H1 (cell line): ENCODE results near the gene SF3A2. TPM values are rescaled to one million over a fixed set of nuclear protein-coding genes. Genes with fewer than 3 reads are reported as not detected.

ENCODE experiments used
- CTCF ChIA-PET: fragments of 300-600 bp; sonication (Branson Sonifier 250); formaldehyde crosslinking; loops from one replicate; lab custom pipeline; 2021; ENCODE audit not compliant: partially characterized antibody; lab: Charles Lee
- POLR2A ChIA-PET: fragments of 300-600 bp; sonication (Branson Sonifier 250); formaldehyde crosslinking; loops from one replicate; lab custom pipeline; 2021; ENCODE audit warnings: inconsistent platforms; ENCODE audit not compliant: partially characterized antibody; lab: Charles Lee
- DNase-seq, 2 experiments: peaks; one replicate each; pipeline versions ENCODE4 v3.0.0 to v3.0.0-alpha.2; 2010 to 2022; ENCODE audit warnings: low spot score in 2 of 2, low read depth in 1 of 2, mixed read lengths in 1 of 2
- FAIRE-seq: peaks from 2 replicates; lab custom pipeline; 2011; peaks lifted over from hg19 to GRCh38; lab: Jason Lieb, UNC
- H2AFZ ChIP-seq: 2 replicates; pipeline ENCODE4 v1.8.1; 2012; ENCODE audit warnings: low read length, inconsistent platforms
- H2AK5ac ChIP-seq: 2 replicates; pipeline ENCODE4 v1.6.1; 2013; ENCODE audit warnings: low read depth, low read length
- H2BK120ac ChIP-seq: replicated peaks from 2 replicates; pipeline ENCODE3; 2013; ENCODE audit warnings: low read depth, low read length, inconsistent platforms
- H2BK12ac ChIP-seq: 2 replicates; pipeline ENCODE4 v1.6.1; 2013; ENCODE audit warnings: low read depth, low read length
- H2BK15ac ChIP-seq: 2 replicates; pipeline ENCODE4 v1.6.1; 2013; ENCODE audit warnings: low read length
- H2BK20ac ChIP-seq: 2 replicates; pipeline ENCODE4 v1.6.1; 2013; ENCODE audit warnings: low read length
- H2BK5ac ChIP-seq: 2 replicates; pipeline ENCODE4 v1.6.1; 2013; ENCODE audit warnings: low read depth, low read length
- H3K14ac ChIP-seq: 2 replicates; pipeline ENCODE4 v1.6.1; 2013; ENCODE audit warnings: inconsistent platforms; ENCODE audit not compliant: insufficient read length
- H3K18ac ChIP-seq: 2 replicates; pipeline ENCODE4 v1.6.1; 2013; ENCODE audit warnings: low read length; ENCODE audit errors: extremely low read depth
- H3K23ac ChIP-seq: 2 replicates; pipeline ENCODE4 v1.6.1; 2013; ENCODE audit warnings: inconsistent platforms; ENCODE audit not compliant: insufficient read length
- H3K23me2 ChIP-seq: 2 replicates; pipeline ENCODE4 v1.6.1; 2013; ENCODE audit warnings: low read depth, low read length
- H3K27ac ChIP-seq: 2 replicates; pipeline ENCODE4 v1.6.1; 2011; ENCODE audit warnings: low read depth, low read length, inconsistent platforms
- H3K27me3 ChIP-seq, 4 experiments: replicated peaks in 1 of 4; 1 replicate in 1 of 4; 2 replicates in 3 of 4; pipeline versions ENCODE4 v1.6.1 to v1.8.1; 2011 to 2013; ENCODE audit warnings: low read length in 3 of 4, mild to moderate bottlenecking in 3 of 4, inconsistent platforms in 2 of 4, mixed read lengths in 2 of 4, moderate library complexity in 1 of 4; ENCODE audit not compliant: control insufficient read depth in 3 of 4, insufficient read depth in 3 of 4; ENCODE audit errors: extremely low read depth in 1 of 4
- H3K36me3 ChIP-seq, 4 experiments: 2 replicates each; pipeline versions ENCODE4 v1.6.1 to v1.8.1; 2011 to 2013; ENCODE audit warnings: mild to moderate bottlenecking in 4 of 4, low read length in 3 of 4, moderate library complexity in 2 of 4, control low read depth in 1 of 4, inconsistent platforms in 1 of 4; ENCODE audit not compliant: insufficient read depth in 4 of 4, control insufficient read depth in 2 of 4
- H3K4ac ChIP-seq: replicated peaks from 2 replicates; pipeline ENCODE3; 2013; ENCODE audit warnings: low read length, low read depth, mixed read lengths, inconsistent platforms; ENCODE audit not compliant: insufficient read length
- H3K4me1 ChIP-seq, 4 experiments: replicated peaks in 1 of 4; 1 replicate in 1 of 4; 2 replicates in 3 of 4; pipeline versions ENCODE4 v1.6.1 to v1.8.1; 2011 to 2013; ENCODE audit warnings: low read length in 3 of 4, inconsistent platforms in 2 of 4, mixed read lengths in 1 of 4; ENCODE audit not compliant: insufficient read depth in 4 of 4, control insufficient read depth in 3 of 4
- H3K4me2 ChIP-seq, 2 experiments: 2 replicates each; pipeline versions ENCODE4 v1.6.1 to v1.8.1; 2011 to 2013; ENCODE audit warnings: low read depth in 2 of 2, low read length in 2 of 2, control low read depth in 1 of 2, inconsistent platforms in 1 of 2, mild to moderate bottlenecking in 1 of 2; ENCODE audit not compliant: insufficient read depth in 1 of 2
- H3K4me3 ChIP-seq, 4 experiments: fragments of 200-600, 300-600 bp in 1 of 4; sonication (generic), shearing (Covaris generic), sonication (Bioruptor Twin) in 1 of 4; 2 replicates each; pipeline versions ENCODE4 v1.5.1 to v1.8.1; 2011 to 2016; ENCODE audit warnings: low read length in 4 of 4, low read depth in 3 of 4, control low read depth in 2 of 4, inconsistent platforms in 2 of 4, mild to moderate bottlenecking in 2 of 4, mixed read lengths in 1 of 4, moderate library complexity in 1 of 4; ENCODE audit not compliant: insufficient read depth in 2 of 4; ENCODE audit errors: extremely low read depth in 1 of 4
- H3K56ac ChIP-seq: replicated peaks from 2 replicates; pipeline ENCODE3; 2013; ENCODE audit warnings: low read depth, mild to moderate bottlenecking, mixed read lengths, low read length, inconsistent platforms; ENCODE audit not compliant: insufficient read length
- H3K79me1 ChIP-seq: 2 replicates; pipeline ENCODE4 v1.6.1; 2013; ENCODE audit warnings: low read depth, low read length, control low read depth
- H3K79me2 ChIP-seq, 2 experiments: 2 replicates each; pipeline versions ENCODE4 v1.6.1 to v1.8.1; 2012 to 2013; ENCODE audit warnings: low read length in 2 of 2, mild to moderate bottlenecking in 2 of 2, inconsistent platforms in 1 of 2; ENCODE audit not compliant: insufficient read depth in 2 of 2, control insufficient read depth in 1 of 2
- H3K9ac ChIP-seq, 4 experiments: replicated peaks in 1 of 4; 1 replicate in 1 of 4; 2 replicates in 3 of 4; pipeline versions ENCODE4 v1.6.1 to v1.8.1; 2011 to 2013; ENCODE audit warnings: low read depth in 3 of 4, low read length in 3 of 4, control low read depth in 2 of 4, mild to moderate bottlenecking in 2 of 4, moderate library complexity in 2 of 4, inconsistent platforms in 1 of 4; ENCODE audit errors: extremely low read depth in 1 of 4
- H3K9me3 ChIP-seq, 2 experiments: 2 replicates each; pipeline versions ENCODE4 v1.6.1 to v1.8.1; 2012 to 2013; ENCODE audit warnings: mild to moderate bottlenecking in 2 of 2, moderate library complexity in 2 of 2, control low read depth in 1 of 2, inconsistent platforms in 1 of 2, low read depth in 1 of 2, low read length in 1 of 2, mixed read lengths in 1 of 2; ENCODE audit not compliant: insufficient read depth in 2 of 2
- H4K20me1 ChIP-seq, 2 experiments: replicated peaks in 1 of 2; 2 replicates each; pipeline versions ENCODE3 to v1.8.1; 2011 to 2013; ENCODE audit warnings: inconsistent platforms in 2 of 2, low read length in 2 of 2, mild to moderate bottlenecking in 1 of 2; ENCODE audit not compliant: insufficient read depth in 2 of 2, control insufficient read depth in 1 of 2
- H4K5ac ChIP-seq: 2 replicates; pipeline ENCODE4 v1.6.1; 2013; ENCODE audit warnings: low read length, low read depth, mixed read lengths, inconsistent platforms; ENCODE audit not compliant: insufficient read length
- H4K8ac ChIP-seq: 2 replicates; pipeline ENCODE4 v1.8.0; 2013; ENCODE audit warnings: mild to moderate bottlenecking, moderate library complexity, low read length, inconsistent platforms; ENCODE audit not compliant: insufficient read depth; ENCODE audit errors: extremely low read depth
- H4K91ac ChIP-seq: replicated peaks from 2 replicates; pipeline ENCODE3; 2013; ENCODE audit warnings: low read length, mixed read lengths, inconsistent platforms; ENCODE audit not compliant: insufficient read length
- CBX5 ChIP-seq: fragments of 300-800, 300-1000 bp; sonication (generic); IDR thresholded peaks from 2 replicates; pipeline ENCODE4 v1.7.1; 2016; ENCODE audit warnings: antibody characterized with exemption, low read length, low read depth
- KDM1A ChIP-seq: fragments of 200-600, 300-600 bp; sonication (generic); IDR thresholded peaks from 2 replicates; pipeline ENCODE4 v1.7.1; 2016; ENCODE audit warnings: mild to moderate bottlenecking, low read length, borderline replicate concordance
- MAFK ChIP-seq: IDR thresholded peaks from 2 replicates; pipeline ENCODE4 v1.6.1; 2012; ENCODE audit warnings: low read depth, mild to moderate bottlenecking, improper control_type of control experiment, low read length
- POLR2AphosphoS5 ChIP-seq: IDR thresholded peaks from 2 replicates; pipeline ENCODE4 v1.6.1; 2011; ENCODE audit warnings: low read depth, low read length
- TCF12 ChIP-seq: IDR thresholded peaks from 2 replicates; pipeline ENCODE4 v1.6.1; 2011; ENCODE audit warnings: low read depth, mild to moderate bottlenecking, low read length
- WGBS, 2 experiments: shearing (Covaris generic) in 1 of 2; methylation state at CpG; one replicate each; pipeline versions ENCODE4 v1.1.6 to v1.1.7; 2013 to 2015; ENCODE audit warnings: low lambda C conversion rate in 2 of 2, mixed read lengths in 2 of 2, inconsistent platforms in 1 of 2, low coverage in 1 of 2, missing lambda C conversion rate in 1 of 2; ENCODE audit not compliant: insufficient replicate concordance in 2 of 2, insufficient coverage in 1 of 2, insufficient read length in 1 of 2; ENCODE audit errors: extremely low coverage in 1 of 2, missing lambda C conversion rate in 1 of 2; 5-methylcytosine and 5-hydroxymethylcytosine counted together
- polyA plus RNA-seq, 7 experiments: library from polyadenylated mRNA; depleted of rRNA in 3 of 7; stranded (reverse) in 5 of 7; unstranded in 2 of 7; fragments of >200 nt in 5 of 7; fragments of 200-250 nt in 2 of 7; gene quantifications; 1 replicate in 5 of 7; 2 replicates in 1 of 7; 4 replicates in 1 of 7; pipeline versions ENCODE4 v1.2.1 to v1.2.3, GENCODE V29; 2011 to 2013; ENCODE audit warnings: missing spikeins in 2 of 7, mixed read lengths in 2 of 7
- total RNA-seq: library from RNA; stranded (reverse); fragmentation: NEBNext Ultra II Directional; extraction: Animal tissue kit (Norgen Biotek cat#: 25700); gene quantifications from 2 replicates; pipeline ENCODE4 v1.2.1, GENCODE V29; 2021
- TF ChIP-seq, protein P1 (sequence below): IDR thresholded peaks from 2 replicates; pipeline ENCODE4 v1.6.1; 2012; ENCODE audit warnings: inconsistent platforms

SF3A2 gene
- total and polyA plus RNA-seq, 2 of the 8 experiments (the other 6 are each of a cell fraction or from before 2014, with no cell fraction given): 15.3 to 146 TPM

DNA sequence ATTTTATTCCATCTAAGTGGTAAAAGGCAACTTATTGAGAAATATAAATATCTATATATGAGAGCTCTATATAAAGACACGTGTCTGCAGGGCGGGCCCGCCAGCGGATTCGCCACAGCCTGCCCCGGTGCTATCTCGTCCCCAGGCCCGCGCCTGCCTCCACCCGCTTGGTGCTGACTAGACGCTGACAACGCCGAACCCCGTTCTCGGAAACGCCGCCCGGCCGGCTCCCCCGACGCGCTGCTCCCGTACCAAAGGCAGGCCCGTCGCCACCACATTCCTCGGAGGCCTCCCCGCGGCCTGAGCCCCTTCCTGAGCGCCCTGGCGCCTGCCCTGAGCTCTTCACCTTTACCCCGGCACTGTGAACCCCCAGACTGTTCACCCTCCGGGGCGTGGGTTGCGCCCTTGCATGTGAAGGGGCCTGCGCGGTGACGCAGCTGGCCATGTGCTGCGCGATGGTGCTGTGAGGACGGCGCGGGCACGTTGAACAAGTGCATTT, 6.5 kb upstream of the SF3A2 start:
- Histone ChIP-seq H3K79me1 (peaks cover 3% of the 10 kb centered on the region), H3K4me2 (no peak overlapping the region), H3K4me1 (peaks cover 0 to 3% (median 0%) of the 10 kb centered on the region in 4 experiments; a peak in 1 of 7 replicates), H2AFZ (no peak overlapping the region), H3K36me3 (peaks cover 0 to 57% (median 22%) of the 10 kb centered on the region in 4 experiments; a peak in 6 of 8 replicates), H2AK5ac (no peak overlapping the region), H2BK15ac (no peak overlapping the region), H3K27me3 (no peaks in the 10 kb centered on the region), H4K91ac (no peak overlapping the region), H4K20me1 (peaks cover 0 to 16% of the 10 kb centered on the region in 2 experiments), H4K8ac (peak overlapping the region; percentile 68), H3K9me3 (no peaks in the 10 kb centered on the region), H3K4me3 (no peak overlapping the region), H2BK20ac (no peak overlapping the region), H3K79me2 (peaks cover 0 to 9% of the 10 kb centered on the region in 2 experiments; a peak in 3 of 4 replicates), H3K9ac (no peak overlapping the region), H2BK120ac (no peak overlapping the region), H2BK5ac (no peak overlapping the region), H3K14ac (no peak overlapping the region), H3K27ac (no peak overlapping the region), H3K23me2 (peaks cover 1% of the 10 kb centered on the region; the same call in 1 of the 2 replicates), H3K4ac (no peak overlapping the region), H2BK12ac (no peak overlapping the region), H3K23ac (no peak overlapping the region), H3K18ac (no peak overlapping the region), H4K5ac (no peak overlapping the region), H3K56ac (no peak overlapping the region)
- 97% methylated on average over 43 of the region's 43 CpGs; no CpG with 5 or more reads in 1 of the 2 experiments for WGBS, 2 experiments
- DNase-seq (no peak), FAIRE-seq (no peak)
- POLR2A ChIA-PET: interaction anchor here (0.8 to 6.3 kb wide), 12 partner anchors 9 to 195 kb away, joined by 3 to 61 read pairs (median 5); partner anchors contain the start of gene AMH
- CTCF ChIA-PET: interaction anchor here (0.6 to 4.4 kb wide), 12 partner anchors 10 to 483 kb away, joined by 3 to 19 read pairs (median 4); no protein-coding TSS in a partner anchor
- TF ChIP-seq TCF12 (no peak), CBX5 (no peak), MAFK (no peak), KDM1A (no peak), POLR2AphosphoS5 (peak; percentile 47; the same call in 1 of the 2 replicates)
- TF ChIP-seq, protein P1, sequence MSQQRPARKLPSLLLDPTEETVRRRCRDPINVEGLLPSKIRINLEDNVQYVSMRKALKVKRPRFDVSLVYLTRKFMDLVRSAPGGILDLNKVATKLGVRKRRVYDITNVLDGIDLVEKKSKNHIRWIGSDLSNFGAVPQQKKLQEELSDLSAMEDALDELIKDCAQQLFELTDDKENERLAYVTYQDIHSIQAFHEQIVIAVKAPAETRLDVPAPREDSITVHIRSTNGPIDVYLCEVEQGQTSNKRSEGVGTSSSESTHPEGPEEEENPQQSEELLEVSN: no peak
